Measurements from ENCODE around the gene GLIPR2.

DNA sequence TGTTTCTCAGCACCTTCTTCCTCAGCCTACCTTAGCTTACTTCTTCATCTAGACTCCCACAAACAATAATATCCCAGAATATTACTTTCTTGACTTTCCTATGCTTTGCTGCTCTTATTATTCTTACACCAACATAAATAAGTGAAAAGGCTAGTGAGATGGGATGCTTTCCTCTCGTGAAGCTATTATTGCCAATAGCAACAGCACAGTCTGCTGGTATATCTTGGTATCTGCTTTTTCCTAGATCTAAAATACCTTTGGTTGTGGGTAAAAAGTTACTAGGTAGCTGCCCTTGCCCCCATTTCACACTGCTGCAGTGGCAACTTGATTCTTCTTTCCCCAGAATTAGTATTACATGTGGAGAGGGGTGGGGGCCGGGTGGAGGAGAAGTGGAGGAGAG is 26.1 kb upstream of the GLIPR2 start:
- no peak for TF ChIP-seq POLR2A (IDR thresholded peaks at IDR 0.05; ENCODE audit: low read depth, low read length)
- TF ChIP-seq POLR2AphosphoS5 (IDR thresholded peaks at IDR 0.05; ENCODE audit: low read depth, low read length), result no peak

All from GM12892 (cell line).